Stimulated activated CD4-positive, alpha-beta T cell treated with anti-CD3 and anti-CD28 coated beads, Interleukin-4, amount 100 ng/mL, for 4 hours (primary cell): ENCODE data around the gene LINGO1.

ENCODE experiments used
- DNase-seq, 2 experiments: peaks; one replicate each; pipeline ENCODE4 v3.0.0-alpha.2; 2020

LINGO1 gene

GRCh38 chr15:77613814-77614213 lies 18.9 kb downstream of the LINGO1 start:
- no peak for DNase-seq

- DNase-seq = no peak
These were observed 19.6 kb downstream of the LINGO1 start for GRCh38 chr15:77612958-77613601.

GRCh38 chr15:77611767-77612166 lies 20.9 kb downstream of the LINGO1 start:
- DNase-seq = no peak

- no peak for DNase-seq
These were observed 22.0 kb downstream of the LINGO1 start for GRCh38 chr15:77610731-77611130.

- DNase-seq = no peak
These were observed 23.2 kb downstream of the LINGO1 start for GRCh38 chr15:77609558-77609957.

- no peak for DNase-seq
These were observed 23.9 kb downstream of the LINGO1 start for GRCh38 chr15:77608774-77609173.

GRCh38 chr15:77607894-77608261 lies 24.8 kb downstream of the LINGO1 start:
- DNase-seq = no peak

GRCh38 chr15:77607111-77607893 lies 25.4 kb downstream of the LINGO1 start:
- DNase-seq = no peak

GRCh38 chr15:77606142-77607034 lies 26.3 kb downstream of the LINGO1 start:
- DNase-seq = no peak

GRCh38 chr15:77605547-77605946 lies 27.2 kb downstream of the LINGO1 start:
- DNase-seq = no peak

- no peak for DNase-seq
These were observed 27.7 kb downstream of the LINGO1 start for GRCh38 chr15:77604973-77605372.

GRCh38 chr15:77603611-77604336 lies 28.9 kb downstream of the LINGO1 start:
- DNase-seq = no peak

GRCh38 chr15:77602800-77603199 lies 29.9 kb downstream of the LINGO1 start:
- no peak for DNase-seq

GRCh38 chr15:77599899-77600298 lies 32.8 kb downstream of the LINGO1 start:
- DNase-seq = no peak

- no peak for DNase-seq
These were observed 33.4 kb downstream of the LINGO1 start for GRCh38 chr15:77599357-77599756.

- no peak for DNase-seq
These were observed 34.1 kb downstream of the LINGO1 start for GRCh38 chr15:77598644-77599043.

GRCh38 chr15:77597804-77598453 lies 34.8 kb downstream of the LINGO1 start:
- DNase-seq = no peak

GRCh38 chr15:77596821-77597803 lies 35.6 kb downstream of the LINGO1 start:
- DNase-seq = no peak

GRCh38 chr15:77595231-77595630 lies 37.5 kb downstream of the LINGO1 start:
- no peak for DNase-seq

- DNase-seq = no peak
These were observed 40.0 kb downstream of the LINGO1 start for GRCh38 chr15:77592758-77593157.
